GM21529 (cell line): ENCODE results near the gene SLC34A1.

Experiments used
- ATAC-seq: cut with Tn5 transposase; IDR thresholded peaks from one replicate; pipeline ENCODE4 v1.9.1; 2021; ENCODE audit not compliant: unreplicated experiment

Gene SLC34A1

GRCh38 chr5:177444106-177445051 lies 60.1 kb downstream of the SLC34A1 start:
- ATAC-seq, result no peak

GRCh38 chr5:177445052-177445916 lies 61.0 kb downstream of the SLC34A1 start:
- no peak for ATAC-seq

- ATAC-seq, result no peak
These were observed 61.6 kb downstream of the SLC34A1 start for GRCh38 chr5:177445917-177446199.

DNA sequence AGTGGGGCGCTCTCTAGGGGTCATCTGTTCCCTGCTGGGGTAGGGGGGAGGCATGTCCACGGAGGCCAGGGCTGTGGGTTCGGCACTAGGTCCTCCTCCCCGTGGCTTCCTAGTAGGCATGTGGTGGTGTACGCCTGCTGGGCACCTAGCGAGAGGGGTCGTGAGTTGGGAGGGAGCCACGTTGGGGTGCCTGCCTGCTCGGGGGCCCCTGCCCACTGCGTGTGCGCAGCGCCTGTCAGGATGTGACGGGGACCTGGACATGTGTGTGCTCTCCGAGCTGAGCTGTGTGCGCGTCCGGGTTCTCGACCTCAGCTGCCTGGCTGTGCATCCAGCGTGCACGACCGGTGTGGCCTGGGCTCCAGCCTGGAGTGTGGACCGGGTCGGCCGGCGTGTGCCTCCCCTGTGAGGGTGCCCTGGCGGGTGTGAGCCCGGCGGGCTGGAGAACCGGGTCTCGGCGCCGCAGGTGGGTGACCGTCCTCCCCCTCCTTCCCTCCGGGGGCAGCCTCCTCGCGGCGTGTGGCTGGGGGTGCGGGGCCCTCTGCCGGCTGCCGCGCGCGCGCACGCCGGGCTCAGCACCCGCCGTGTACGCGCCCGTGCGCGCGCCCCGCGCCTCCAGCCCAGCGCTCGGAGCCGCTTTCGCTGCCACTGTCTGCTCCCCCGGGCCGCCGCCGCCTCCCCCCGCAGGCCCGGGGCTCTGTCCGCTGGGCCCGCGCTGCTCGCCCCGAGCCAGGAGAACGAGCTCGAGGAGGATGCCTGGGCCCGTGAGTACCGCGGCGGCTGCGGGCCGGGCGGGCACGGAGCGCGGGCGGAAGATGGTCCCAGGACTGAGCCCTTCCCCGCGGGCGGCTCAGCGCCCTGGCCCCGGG lies 62.2 kb downstream of the SLC34A1 start, which contains the start of gene PRR7:
TSS of gene PRR7 (plus strand) at position 615 of the 866 bp plus-strand sequence. CDS start 8,254 bp downstream, outside the sequence.
- peak; percentile 55 for ATAC-seq

DNA sequence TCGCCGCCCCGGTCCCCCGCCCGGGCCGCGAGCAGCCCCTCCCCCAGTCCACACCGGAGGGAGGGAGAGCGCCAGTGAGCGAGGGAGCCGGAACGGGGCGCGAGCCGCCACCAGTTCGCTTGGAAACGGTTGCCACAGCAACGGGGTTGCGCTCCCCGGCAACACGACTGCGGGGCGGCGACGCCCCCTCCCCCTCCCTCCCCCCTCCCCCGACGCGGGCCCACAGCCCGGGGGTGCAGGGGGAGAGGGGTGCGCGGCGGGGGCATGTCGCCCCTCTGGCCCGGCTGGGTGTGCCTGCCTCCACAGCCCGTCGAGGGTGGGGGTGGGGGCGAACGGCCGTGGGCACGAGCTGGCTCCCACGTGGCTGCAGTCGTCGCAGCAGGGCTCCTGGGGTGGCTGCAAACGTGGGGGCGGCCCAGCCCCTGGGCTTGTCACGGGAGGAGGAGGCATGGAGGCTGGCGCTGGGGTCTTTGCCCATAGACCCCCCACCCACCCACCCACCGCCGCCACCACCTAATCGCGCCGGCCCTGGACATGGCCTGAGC lies 62.9 kb downstream of the SLC34A1 start:
- peak; percentile 35 for ATAC-seq

DNA sequence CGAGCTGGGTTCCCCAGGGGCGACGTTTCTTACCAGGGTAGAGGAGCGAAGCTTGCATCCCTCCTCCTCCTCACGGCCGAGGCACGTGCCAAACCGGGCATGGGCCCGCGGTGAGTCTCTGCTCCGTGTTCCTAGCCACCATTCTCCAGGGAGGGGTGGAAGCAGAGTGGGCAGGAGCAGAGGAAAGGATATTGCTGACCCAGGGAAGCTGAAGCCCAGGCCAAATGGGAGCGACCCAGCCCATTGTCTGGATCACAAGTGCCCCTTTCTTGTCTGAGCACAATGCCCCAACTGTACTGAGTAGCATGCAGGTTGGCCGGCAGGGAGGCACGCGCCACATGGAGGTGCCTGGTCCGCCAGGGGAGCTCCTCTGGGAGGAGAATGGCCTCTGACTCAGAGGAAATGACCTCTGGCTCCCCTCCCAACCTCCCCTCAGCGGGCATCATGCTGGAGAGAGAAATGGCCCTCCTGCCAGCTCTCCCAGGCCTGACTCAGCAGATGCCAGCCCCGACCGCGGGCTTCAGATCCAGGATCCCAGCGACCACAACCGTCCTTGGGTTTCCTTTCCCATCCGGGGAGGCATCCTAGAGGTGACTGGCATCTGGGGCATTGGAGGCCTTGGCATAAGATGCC lies 63.5 kb downstream of the SLC34A1 start:
- no peak for ATAC-seq
